B cell (primary cell): ENCODE data around the gene CATSPERD.

Experiments used
- CTCF ChIP-seq: fragments of 200-600 bp; IDR thresholded peaks from one replicate; pipeline ENCODE4 v1.8.0; 2022; ENCODE audit warnings: antibody characterized with exemption, mild to moderate bottlenecking
- EZH2 ChIP-seq: IDR thresholded peaks from 2 replicates; pipeline ENCODE4 v1.6.1; 2012; ENCODE audit warnings: borderline replicate concordance, low read depth, mild to moderate bottlenecking, moderate library complexity, low read length; ENCODE audit not compliant: insufficient read depth, poor library complexity, severe bottlenecking

GRCh38 chr19:5773276-5773675 is 52.8 kb downstream of the CATSPERD start:
- no peak for TF ChIP-seq CTCF
- TF ChIP-seq EZH2: no peak
